ENCODE measurements around the gene CDC42BPA.
"Not testable (repeated sequence)": the region's sequence is repeated elsewhere in the genome, so short reads cannot be mapped to it uniquely, and the experiment has no call there.

The CDC42BPA gene

GRCh38 chr1:227318016-227318852 is at the start of gene CDC42BPA:
CDC42BPA (minus strand) TSS chr1:227318492; CDS start chr1:227317182, 1,310 bp downstream.
- peak; percentile 83 for DNase-seq

DNA sequence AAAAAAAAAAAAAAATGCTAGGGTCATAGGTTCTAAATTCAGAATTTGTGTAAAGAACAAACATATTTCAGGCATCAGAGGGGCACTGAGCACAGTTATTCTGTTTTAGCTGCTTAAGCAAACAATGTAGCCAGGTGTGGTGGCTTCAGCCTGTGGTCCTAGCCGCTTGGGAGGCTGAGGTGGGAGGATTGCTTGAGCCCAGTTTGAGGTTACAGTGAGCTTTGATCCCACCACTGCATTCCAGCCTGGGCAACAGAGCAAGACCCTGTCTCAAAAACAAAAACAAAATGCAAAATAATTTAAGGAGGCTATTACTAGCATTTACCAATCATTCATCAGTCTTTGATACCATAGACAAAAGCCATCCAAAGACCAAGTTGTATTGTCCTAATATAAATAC is 49.7 kb upstream of the CDC42BPA start:
- DNase-seq = no peak

- no peak for DNase-seq
Measured at GRCh38 chr1:227365473-227366431, 47.5 kb upstream of the CDC42BPA start.

DNA sequence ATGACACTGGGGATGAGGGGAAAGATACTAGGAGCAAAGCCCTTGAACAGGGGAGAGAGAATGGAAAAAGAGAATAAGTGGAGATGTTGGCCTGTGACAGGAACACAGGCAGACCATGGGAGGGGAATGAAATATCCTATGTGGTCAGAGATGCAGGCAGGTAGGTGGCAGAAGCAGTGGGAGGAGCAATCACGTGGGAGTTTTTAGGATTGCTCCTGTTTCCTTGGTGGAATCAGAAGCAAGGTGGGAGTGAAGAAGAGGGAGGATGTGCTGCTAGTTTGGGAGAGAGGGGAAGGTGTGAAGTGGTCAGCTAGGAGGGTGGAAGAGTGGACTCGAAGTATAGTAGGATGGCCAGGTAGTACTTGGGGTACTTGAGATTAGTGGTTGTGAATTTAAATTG is 46.4 kb upstream of the CDC42BPA start:
- DNase-seq = no peak

- DNase-seq = no peak
Measured at GRCh38 chr1:227363825-227364224, 45.5 kb upstream of the CDC42BPA start.

- DNase-seq = no peak
Measured at GRCh38 chr1:227362039-227362438, 43.7 kb upstream of the CDC42BPA start.

DNA sequence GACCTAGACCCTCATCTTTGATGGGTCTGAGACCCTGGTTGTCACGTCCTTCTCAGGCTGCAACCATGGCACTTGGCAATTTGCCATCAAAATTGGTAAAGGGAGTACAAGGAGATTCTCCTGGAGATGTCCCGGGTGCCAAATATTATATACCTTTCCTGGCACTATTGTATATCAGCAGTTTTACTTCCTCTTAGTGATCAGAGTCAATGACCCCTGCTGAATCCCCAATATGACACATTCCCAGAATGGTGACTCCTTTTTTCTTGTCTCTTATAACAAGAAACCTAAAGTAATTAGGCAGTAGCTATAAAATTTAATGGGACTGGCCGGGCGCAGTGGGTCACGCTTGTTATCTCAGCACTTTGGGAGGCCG is 39.6 kb upstream of the CDC42BPA start:
- DNase-seq = no peak

DNA sequence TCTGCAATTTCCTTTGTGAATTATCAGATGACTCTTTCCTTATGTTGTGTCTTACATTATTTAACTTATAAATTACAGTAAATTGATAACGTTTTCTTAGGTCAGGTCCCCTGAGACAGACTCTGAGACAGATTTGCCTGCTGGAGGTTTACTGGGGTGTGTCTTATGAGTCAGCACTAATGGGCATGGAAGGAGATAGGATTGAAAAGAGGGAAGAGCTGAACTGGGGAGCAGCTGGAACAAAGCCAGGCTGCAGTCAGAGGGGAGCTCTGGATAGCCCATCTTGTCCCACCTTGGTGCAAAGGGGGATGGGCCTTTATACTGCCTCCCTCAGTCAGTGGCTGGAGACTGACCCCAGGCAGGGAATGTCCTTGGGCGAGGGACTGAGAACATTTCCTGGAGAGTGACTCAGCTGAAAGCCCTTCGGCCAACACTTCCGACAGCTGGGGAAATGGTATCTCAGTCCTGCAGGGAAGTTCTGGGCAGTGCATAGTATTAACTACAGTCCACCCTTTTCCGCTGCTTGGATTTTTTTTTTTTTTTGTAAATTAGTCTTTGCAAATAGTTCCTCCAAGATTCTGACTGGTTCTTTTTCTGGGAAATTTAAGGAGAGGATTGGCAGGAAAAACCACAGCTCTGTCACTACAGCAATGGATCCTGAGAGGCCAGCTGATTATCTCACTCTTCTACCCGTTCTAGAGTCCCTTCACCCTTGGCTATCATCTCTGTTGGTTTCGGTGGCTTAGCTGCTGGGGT is 39.1 kb upstream of the CDC42BPA start:
- no peak for DNase-seq

- DNase-seq = no peak
Measured at GRCh38 chr1:227356620-227357146, 38.4 kb upstream of the CDC42BPA start.

DNA sequence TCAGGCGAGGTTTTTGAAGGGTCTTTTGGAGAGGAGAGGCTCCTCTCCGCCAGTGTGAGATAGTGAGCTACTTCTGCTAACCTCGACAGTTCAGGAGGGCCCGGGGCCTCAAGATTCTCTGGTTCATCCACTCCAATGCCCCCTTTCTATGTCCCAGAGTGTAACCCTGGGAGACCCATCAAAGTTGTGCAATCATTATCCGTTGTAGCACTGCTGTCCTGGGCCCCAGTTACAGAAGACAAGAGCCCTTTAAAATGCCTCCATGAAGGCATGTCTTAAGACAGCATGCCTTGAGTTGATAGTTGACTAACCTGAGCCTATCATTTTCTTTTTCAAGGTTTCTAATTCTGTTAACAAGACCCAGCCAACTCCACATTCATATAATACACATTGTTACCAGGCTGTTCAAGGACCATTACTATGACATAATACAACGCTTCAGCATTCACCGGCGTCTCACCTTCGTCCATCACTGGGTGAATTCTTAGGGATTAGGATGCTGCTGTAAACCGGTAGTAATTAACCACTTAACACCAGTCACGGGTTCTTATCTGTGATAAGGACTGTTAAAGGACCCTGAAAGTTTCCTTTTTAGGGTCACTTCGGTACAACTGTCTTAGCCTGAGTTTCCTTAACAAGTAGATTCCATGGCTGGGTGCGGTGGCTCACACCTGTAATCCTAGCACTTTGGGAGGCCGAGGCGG is 37.4 kb upstream of the CDC42BPA start:
- no peak for DNase-seq

GRCh38 chr1:227353186-227353585 is 34.9 kb upstream of the CDC42BPA start:
- DNase-seq = no peak

DNA sequence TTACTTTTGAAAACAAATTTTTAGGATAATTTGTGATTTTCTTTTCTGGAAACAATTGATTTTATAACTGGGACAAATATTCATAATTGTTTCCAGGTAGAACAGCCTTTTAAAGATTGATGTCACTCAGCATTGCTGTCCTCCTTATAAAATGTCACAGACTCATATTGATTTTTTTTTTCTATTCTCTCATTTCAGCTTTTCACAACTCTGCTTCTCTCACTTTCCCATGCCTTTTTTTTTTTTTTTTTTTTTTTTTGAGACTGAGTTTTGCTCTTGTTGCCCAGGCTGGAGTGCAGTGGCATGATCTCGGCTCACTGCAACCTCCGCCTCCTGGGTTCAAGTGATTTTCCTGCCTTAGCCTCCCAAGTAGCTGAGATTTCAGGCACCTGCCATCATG is 33.9 kb upstream of the CDC42BPA start:
- not testable (repeated sequence) for DNase-seq

DNA sequence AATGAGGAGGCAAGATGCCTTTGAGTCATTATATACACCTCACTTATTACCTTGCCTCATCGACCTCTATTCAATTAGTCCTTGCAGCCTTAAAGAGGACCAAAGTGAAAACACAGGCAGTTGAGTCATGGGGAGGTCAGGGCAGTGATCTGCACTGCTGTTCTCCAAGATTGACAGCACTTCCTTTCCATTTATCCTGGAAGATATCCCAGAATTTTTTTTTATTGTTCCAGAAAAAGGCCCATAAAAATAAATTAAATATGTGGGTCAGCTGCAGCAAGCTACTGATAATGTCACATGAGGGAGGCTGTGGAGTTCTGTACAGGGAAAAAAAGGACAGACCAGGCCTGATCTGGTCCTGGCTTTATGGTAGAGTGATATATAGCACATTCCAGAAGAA is 33.2 kb upstream of the CDC42BPA start:
- DNase-seq = no peak

DNA sequence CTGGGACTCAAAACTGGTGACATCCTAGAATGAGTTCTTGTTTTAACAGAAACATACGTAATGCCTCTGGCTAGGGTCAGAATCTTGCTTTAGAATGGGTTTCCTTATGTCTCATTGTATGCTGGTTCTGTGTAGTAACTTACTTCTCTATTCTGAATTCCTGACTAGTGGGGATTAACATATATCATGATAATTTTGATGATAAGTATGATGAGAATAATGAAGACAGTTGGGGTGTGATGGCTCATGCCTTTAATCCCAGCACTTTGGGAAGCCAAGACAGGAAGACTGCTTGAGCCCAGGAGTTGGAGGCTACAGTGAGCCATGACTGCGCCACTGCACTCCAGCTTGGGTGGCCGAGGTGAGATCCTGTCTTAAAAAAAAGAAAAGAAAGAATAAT is 31.7 kb upstream of the CDC42BPA start:
- DNase-seq = no peak

GRCh38 chr1:227343727-227344551 is 25.6 kb upstream of the CDC42BPA start:
- DNase-seq = no peak

GRCh38 chr1:227343206-227343605 is 24.9 kb upstream of the CDC42BPA start:
- DNase-seq = no peak

DNA sequence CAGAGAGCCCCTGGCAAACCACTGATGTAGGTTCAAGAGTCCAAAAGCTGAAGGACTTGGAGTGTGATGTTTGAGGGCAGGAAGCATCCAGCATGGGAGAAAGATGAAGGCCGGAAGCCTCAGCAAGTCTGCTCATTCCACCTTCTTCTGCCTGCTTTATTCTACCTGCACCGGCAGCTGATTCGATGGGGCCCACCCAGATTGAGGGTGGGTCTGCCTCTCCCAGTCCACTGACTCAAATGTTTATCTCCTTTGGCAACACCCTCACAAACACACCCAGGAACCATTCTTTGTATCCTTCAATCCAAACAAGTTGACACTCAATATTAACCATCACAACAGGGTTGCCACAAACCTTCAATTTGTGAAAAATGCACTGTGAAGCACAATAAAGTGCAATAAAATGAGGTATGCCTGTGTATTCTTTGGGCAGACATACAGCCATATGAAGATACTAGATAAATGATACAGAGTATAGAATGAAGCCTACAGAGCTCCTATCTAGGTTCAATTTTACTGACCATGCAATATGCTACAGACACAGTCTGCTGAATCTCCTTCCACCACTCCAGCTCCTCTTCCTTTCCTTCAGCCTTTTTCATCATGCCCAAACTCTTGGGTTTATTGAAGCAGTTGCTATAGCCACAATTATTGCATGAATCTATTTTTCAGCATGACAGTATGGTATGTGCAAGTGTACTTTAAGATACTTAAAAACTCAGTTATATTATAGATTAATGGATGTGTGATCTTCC is 24.0 kb upstream of the CDC42BPA start:
- no peak for DNase-seq

GRCh38 chr1:227336136-227336535 is 17.8 kb upstream of the CDC42BPA start:
- not testable (repeated sequence) for DNase-seq

DNA sequence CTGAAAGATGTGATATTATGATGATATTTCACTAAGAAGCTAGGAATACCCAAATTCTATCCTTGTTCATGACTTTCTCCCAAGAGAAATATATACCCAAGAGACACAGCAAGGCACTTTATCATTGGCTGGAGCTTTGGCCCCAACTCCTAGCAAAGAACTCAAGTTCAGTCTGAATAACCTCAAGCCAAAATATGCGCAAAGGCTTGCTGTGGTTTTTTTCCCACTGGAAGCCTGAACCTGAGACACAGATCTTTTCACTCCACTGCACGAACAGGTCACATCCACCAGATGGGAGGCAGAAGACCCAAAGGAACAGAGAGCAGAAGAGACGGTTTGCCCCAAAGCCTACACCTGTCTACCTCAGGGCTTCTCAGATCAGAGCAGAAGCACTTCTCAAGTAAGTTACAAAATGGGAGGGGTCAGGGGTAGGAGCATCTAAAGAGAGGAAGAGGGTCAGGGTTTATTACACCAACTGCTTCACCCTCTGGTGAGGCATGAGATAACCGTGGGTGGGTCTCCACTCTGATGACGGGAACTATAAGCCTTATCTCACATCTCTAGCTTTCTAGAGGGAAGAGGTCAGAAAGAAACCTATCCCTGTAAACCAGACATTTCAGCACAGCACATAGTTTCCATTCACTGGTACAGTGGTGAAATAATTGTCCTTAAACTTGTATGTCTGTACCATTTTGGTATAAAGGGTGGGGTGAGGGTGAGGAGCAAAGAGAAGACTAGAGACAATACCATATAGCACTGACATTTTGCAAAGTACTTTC is 17.1 kb upstream of the CDC42BPA start:
- no peak for DNase-seq

DNA sequence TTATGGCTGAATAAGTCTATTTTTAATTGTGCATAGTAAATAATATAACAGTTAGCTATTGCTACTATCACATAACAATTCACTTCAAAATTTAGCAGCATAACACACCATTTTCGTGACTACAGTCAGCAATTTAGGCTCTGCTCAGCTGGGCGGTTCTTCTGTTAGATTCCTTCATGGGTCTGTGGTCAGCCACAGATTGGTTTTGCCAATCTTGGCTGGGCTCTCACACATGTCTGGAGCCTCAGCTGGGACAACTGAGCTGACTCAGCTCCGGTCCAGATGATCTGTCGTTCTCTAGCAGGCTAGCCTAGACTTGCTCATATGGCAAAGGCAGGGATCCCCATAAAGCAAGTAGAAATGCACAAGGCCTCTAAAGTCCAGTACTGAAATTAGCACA is 15.1 kb upstream of the CDC42BPA start:
- DNase-seq = no peak

All from midbrain (tissue), 1 donor.